IPS-NIHi7 (cell line): ENCODE data around the gene KCNB1.

Experiments
- DNase-seq: peaks from one replicate; pipeline ENCODE4 v3.0.0; 2012; ENCODE audit warnings: mixed read lengths; ENCODE audit errors: extremely low spot score

The KCNB1 gene

DNA sequence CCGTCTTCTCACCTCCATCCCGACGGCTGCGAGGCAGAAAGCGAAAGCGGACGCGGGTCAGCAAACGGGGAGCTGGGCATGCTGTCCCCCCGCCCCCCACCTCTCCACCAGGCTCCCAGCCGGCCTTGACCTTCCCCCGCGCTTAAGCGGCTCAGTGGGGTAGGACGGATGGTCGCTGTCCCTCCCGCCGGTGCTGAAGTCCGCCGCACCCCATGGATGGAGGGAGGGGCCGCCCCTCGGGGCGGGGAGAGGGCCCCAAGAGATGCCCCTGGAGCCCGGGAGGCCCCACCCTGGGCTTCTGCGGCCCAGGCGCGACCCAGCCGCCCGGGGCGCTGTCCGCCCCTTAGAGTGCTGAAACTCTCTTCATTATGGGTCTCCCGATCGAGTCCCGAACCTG lies at the start of gene KCNB1:
Gene KCNB1 (minus strand): TSS at position 48 of the 397 bp plus-strand sequence. CDS start 188 bp downstream, outside the sequence.
- DNase-seq, result peak; percentile 94

DNA sequence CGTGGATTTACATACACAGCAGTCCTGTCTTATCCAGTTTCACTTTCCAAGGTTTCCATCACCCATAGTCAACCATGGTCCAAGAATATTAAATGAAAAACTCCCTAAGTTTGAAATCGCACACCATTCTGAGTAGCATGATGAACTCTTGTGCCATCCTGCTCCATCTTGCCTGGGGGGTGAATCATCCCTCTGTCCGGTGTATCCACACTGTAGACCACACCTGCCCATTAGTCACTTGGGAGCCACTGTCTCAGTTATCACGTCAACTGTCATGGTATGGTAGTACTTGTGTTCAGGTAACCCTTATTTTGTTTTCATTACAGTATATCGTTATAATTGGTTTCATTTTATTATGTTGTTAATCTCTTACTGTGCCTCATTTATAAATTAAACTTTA lies 47.0 kb upstream of the KCNB1 start:
- DNase-seq, result no peak

GRCh38 chr20:49526568-49526967 lies 44.1 kb upstream of the KCNB1 start:
- no peak for DNase-seq

DNA sequence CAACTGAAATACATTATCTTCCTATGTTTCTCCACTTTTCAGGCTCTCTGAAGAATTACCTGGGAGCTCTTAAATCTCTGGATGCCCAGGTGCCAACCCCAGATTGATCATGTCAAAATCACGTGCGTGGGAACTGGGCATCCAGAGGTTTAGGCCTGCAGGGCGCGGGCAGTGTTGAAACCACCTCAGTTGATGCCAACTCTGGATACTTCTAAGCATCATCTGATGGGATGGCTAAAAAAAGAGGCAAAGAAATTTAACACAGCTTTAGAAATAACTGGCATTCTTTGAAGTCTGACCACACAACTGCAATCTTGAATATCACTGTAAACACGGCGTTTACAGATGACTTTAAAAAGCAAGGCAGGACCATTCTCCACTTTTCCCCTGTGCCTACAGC lies 43.6 kb upstream of the KCNB1 start:
- DNase-seq, result no peak

DNA sequence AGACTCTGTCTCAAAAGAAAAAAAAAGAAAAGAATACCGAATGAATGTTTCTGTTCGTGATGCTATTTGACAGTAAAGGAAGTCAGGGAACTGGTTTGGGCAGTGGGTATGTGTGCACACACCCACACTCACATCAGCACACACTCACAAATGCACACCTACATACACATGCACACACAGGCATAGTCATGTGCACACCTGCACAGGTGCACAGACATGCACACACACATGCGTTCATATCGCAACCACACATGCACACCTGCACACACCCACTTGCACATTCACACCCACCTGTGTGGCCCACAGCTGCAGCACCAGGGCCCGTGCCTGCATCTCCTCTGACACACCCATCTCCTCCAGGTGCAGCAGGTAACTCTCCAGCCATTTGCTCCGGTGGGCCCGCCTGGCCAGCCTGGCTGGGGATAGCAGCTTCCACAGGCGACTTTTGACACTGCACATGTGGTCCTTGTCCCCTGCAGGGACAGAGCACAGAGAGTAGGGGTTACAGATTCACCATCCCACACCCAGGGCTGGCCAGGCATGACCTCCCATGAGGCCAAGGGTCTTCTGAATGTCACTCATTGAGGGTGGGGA lies 41.4 kb upstream of the KCNB1 start:
- no peak for DNase-seq

DNA sequence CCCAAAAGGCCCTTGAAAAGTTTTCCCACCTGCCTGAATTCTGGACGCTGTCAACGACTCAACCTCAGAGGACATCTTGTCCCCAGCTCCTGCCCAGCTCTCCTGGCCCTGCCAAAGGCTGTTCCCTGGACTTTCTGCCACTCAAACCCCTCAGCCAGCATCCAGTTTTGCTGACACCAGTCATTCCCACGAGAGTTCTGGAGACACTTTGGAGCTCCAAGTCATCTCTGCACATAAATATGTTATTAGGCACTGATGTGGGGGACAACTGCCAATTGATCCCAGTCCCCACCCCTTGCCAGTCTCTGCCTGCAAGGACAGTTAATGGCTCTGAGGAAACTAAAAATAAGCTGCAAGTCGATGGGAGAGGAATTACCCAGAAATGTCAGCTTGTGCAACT lies 38.9 kb upstream of the KCNB1 start:
- no peak for DNase-seq

GRCh38 chr20:49519777-49520359 lies 37.4 kb upstream of the KCNB1 start:
- DNase-seq, result no peak

DNA sequence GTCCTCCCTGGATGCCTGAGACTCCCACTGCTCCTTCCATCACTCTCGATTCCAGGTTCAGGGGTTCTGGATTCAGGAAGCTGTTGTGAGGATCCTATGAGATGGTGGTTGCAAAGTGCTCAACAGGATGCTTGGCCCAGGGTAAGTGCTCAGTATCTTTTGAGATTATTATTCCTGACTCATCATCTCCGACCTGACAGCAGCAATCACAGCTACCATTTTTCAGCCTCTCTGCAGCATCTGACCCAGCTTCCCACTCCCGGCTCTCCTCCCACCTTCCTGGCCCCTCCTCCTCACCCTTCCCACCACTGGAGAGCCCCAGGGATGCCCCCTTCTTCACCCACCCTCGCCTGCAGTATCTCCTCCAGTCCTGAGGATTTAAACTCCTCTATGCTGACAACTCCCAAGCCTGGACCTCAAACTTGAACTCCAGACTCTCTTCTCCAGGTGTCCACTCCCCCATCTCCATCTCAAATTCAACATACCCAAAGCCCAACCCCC lies 36.8 kb upstream of the KCNB1 start:
- DNase-seq, result no peak

DNA sequence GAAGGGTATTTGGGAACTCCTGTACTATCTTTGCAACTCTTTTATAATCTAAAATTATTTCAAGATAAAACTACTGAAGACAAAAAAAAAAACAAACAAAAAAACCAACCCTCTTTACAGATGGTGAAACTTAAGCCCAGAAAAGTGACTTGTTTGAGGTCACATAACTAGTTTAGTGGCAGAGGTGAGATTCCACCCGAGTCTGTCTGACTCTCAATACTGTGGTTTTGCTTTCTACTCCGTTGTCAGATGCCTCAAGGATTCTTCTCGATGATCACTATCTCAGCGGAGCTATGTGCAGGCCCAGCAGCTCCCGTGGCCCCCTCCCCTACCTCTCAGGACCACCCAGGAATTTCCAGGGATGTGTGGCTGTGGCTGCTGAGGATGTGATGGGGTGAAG lies 36.1 kb upstream of the KCNB1 start:
- no peak for DNase-seq

GRCh38 chr20:49517805-49518100 lies 35.3 kb upstream of the KCNB1 start:
- no peak for DNase-seq

DNA sequence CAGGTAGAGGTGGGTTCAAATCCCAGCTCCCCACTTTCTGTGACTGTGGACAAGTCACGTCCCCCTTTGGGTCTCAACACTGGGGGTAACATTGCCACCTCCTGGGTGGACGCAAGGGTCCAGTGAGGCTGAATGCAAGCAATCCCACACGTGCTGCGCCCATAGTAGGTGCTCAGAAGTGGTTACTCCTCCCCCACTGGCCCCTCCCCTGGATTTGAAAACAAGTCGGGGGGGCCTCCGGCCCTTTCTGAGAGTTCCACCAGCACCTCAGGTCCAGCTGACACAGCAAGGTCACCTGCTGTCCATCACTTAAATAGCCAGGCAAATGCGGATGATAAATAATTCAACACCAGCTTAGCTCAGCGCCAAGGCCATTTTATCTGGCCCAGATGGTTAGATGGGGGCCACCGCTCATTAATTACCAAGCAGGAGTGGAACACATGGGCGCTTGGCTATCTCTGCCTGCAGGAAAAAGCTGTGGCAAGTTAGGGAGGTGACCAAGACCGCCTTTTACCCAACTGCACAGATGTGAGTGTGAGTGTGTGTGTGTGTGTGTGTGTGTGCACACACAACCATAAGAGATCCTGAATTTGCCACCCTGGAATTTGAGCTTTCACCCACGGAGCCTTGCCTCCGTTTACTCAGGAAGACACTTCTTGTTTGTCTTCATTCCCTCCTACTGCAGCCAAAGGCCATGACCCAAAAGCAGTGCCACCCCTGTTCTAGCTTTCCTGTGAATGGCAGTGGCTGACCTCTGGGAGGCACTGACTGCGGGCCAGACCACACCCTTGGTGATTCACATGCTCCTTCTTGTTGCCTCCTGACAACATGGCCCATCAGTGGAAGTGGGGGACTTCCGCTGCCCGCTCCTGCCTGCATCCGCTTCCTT lies 34.7 kb upstream of the KCNB1 start:
- no peak for DNase-seq

DNA sequence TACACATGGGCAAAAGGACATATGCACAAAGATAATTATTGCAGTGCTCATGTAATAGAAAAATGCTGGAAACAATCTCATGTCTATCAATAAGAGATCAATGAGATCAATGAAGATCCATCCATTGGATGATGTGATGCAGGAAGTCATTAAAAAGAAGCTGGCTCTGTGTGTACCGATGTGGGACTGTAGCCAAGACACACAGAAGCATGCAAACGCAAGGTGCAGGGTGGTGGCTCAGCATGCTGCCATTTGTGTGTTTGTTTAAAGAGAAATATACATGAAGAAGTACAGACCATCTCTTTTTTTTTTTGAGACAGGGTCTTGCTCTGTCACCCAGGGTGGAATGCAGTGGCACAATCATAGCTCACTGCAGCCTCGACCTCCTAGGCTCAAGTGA lies 33.1 kb upstream of the KCNB1 start:
- no peak for DNase-seq

DNA sequence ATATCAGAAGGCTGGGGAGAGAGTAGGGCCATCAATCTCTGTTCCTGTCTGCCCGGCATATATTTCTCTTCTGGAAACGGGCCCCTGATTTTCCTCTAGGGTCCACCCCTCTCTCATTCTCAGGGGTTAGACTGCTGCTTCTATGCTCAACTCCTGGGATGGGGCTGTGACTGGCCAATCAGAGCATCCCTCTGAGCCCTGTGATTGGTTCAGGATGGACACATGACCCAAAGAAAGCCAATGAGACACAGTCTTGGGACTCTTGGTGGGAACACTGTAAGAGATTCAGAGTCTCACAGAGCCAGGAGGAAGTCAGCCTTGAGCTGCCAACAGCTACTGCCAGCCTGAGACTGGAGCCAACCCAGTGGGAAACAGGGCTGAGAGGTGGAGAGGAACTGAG lies 31.0 kb upstream of the KCNB1 start:
- no peak for DNase-seq

DNA sequence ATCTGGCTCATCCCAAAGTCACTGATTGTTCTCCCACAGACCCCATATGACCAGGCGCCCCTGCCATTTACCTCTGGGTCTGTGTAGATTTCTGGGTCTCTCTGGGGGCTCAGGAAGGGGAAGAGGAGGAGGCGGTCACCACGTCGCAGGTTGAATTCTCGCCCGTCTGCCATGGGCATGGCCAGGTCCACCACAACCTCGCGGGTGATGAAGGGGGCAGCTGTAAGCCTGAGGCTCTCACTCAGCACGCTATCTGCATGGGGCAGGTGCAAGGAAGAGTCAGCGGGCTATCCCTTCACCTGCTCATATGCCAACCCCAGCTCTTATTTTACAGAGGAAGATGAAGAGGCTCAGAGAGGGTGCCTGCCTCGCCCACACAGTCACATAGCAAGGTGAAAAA lies 30.5 kb upstream of the KCNB1 start:
- no peak for DNase-seq

GRCh38 chr20:49511788-49512525 lies 29.5 kb upstream of the KCNB1 start:
- DNase-seq, result no peak

GRCh38 chr20:49510562-49511122 lies 28.2 kb upstream of the KCNB1 start:
- DNase-seq, result no peak

- peak; percentile 71 for DNase-seq
These were observed 26.1 kb upstream of the KCNB1 start for GRCh38 chr20:49508435-49509199.

- no peak for DNase-seq
These were observed 25.4 kb upstream of the KCNB1 start for GRCh38 chr20:49507741-49508434.

- peak; percentile 54 for DNase-seq
These were observed 23.1 kb upstream of the KCNB1 start for GRCh38 chr20:49505518-49505917.

GRCh38 chr20:49503176-49503575 lies 20.7 kb upstream of the KCNB1 start:
- DNase-seq, result no peak

- peak; percentile 34 for DNase-seq
These were observed 19.4 kb upstream of the KCNB1 start for GRCh38 chr20:49501917-49502316.
